GM13976 (cell line): ENCODE data around the gene DCLK1.

Experiments
- DNase-seq: peaks from one replicate; pipeline ENCODE4 v3.0.0; 2012; ENCODE audit warnings: low spot score
- in situ Hi-C: fragments of 300-500 bp; cut with MboI; formaldehyde crosslinking; loops from one replicate; pipeline ENCODE4 v1.12.0; 2022; ENCODE audit warnings: low sequenced_read_pairs, mixed read lengths, inconsistent platforms; ENCODE audit not compliant: unreplicated experiment
- TF ChIP-seq, protein P1 (sequence below): IDR thresholded peaks from 2 replicates; pipeline ENCODE4 v1.5.1; 2012; ENCODE audit warnings: borderline replicate concordance, mild to moderate bottlenecking; ENCODE audit not compliant: insufficient read depth; ENCODE audit errors: extremely low read depth, missing control alignments, control extremely low read depth

DCLK1 gene

DNA sequence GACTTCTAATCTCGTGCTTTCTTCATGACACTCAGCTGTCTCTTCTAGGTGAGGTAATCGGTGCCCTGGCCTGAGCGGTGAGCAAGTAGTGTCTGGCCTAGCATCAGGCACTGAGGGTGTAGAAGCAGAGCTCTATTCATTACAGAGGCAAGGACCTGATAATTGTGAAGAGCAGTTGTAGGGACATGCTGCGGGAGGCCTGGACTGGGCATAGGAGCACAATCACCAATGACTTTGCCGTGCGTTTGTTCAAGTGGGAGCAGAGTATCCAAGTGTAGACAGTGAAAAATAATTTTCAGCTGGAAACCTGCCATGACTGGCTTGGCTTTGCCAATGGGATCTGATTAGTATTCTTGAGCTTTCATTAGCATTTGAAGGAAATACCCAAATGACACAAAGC is 32.1 kb upstream of the DCLK1 start:
- in situ Hi-C loops: no loop called here
- DNase-seq: no peak
- TF ChIP-seq, protein P1, sequence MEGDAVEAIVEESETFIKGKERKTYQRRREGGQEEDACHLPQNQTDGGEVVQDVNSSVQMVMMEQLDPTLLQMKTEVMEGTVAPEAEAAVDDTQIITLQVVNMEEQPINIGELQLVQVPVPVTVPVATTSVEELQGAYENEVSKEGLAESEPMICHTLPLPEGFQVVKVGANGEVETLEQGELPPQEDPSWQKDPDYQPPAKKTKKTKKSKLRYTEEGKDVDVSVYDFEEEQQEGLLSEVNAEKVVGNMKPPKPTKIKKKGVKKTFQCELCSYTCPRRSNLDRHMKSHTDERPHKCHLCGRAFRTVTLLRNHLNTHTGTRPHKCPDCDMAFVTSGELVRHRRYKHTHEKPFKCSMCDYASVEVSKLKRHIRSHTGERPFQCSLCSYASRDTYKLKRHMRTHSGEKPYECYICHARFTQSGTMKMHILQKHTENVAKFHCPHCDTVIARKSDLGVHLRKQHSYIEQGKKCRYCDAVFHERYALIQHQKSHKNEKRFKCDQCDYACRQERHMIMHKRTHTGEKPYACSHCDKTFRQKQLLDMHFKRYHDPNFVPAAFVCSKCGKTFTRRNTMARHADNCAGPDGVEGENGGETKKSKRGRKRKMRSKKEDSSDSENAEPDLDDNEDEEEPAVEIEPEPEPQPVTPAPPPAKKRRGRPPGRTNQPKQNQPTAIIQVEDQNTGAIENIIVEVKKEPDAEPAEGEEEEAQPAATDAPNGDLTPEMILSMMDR: no peak

DNA sequence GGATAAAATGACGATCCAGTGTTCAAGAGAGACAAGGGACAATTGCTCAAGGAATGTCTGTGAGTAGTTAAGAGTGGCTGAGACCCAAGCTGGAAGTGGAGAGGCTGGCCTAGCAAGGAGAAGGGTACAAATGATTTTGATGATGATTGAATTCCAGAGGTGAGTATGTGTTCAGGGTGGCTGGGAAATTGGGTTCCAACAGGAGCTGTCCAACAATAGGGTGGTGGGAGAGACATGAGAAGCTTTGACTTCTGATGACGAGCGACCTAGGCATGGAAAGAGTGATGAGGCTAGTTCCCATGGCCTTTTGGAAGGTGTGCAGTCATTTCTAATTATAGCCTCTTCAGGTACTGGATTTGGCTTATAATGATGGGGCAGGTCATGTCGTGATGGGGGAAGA is 29.1 kb upstream of the DCLK1 start:
- in situ Hi-C loops: no loop called here
- TF ChIP-seq, protein P1: no peak
- DNase-seq: no peak

DNA sequence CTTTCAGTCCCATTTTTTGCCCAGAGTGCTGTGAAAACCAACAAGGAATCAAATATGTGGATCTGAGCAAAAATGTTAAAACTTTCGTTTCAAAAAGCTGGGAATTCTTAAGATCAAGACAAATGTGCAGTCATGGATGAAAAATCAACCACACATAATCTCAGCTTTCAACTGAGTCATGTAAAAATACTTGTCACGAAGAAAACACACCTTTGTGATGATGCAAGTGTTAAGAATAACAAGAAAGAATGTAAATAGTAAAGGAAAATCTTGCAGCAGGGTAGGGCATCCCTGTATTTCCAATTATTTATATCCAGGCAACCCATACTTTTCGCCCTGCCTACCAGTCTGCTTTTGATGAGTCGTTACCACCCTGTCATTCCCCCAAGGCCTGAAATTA is 27.4 kb upstream of the DCLK1 start:
- no peak for DNase-seq
- TF ChIP-seq, protein P1: no peak

DNA sequence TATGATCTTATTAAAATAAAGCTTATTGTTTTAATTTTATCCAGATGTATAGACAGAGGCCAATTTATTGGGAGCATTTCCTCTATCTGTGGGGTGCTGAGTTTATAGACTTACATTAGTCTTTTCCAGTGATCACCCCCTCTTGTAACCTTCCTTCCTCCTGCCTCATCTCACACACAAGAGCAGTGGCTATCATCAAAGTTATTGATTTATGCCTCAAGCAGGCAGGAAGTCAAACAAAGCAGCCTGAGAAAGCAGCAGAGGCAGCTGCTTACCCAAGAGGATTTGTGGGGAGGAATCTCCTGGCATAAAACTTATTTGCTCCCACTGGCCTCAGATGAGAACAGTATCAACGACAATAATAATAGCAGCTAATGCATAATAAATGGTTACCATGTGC is 26.3 kb upstream of the DCLK1 start:
- TF ChIP-seq, protein P1: no peak
- in situ Hi-C loops: no loop called here
- no peak for DNase-seq

More for the DNA sequence above, 27.4 kb upstream of the DCLK1 start:
- in situ Hi-C loops: no loop called here

DNA sequence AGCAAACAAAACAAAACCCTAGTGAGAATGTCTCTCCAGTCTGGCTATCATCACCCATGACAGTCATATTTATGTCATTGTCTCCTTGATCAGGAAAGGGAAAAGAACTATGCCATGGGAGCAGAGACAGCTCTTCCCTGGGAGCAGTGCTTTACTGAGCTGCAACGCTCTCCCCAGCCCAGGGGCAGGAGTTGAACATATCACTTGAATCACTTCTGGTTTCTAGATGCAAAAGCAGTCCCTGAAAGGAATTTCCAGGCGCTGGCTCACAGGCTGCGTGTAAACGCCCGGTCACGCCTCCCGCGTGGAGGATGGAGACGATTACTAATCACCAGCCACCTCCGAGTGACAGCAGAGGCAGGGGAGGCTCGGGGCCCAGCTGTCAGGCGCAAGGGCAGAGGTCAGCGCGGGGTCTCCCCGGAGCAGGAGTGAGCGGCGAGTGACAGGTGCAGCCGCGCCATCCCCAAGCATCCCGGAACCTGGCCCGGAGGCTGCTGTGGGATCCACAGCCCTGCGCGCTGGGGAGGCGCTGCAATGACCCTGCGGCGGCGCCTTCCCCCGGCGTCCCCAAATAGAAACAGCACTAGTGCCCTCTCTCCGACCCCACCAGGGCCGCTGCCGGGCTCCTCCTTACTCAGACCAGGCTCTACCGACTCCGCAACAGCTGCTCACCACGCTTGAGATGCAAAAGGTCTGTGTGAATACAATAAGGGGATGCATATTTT is 23.5 kb upstream of the DCLK1 start:
- TF ChIP-seq, protein P1: no peak
- in situ Hi-C loops: no loop called here
- DNase-seq: no peak

DNA sequence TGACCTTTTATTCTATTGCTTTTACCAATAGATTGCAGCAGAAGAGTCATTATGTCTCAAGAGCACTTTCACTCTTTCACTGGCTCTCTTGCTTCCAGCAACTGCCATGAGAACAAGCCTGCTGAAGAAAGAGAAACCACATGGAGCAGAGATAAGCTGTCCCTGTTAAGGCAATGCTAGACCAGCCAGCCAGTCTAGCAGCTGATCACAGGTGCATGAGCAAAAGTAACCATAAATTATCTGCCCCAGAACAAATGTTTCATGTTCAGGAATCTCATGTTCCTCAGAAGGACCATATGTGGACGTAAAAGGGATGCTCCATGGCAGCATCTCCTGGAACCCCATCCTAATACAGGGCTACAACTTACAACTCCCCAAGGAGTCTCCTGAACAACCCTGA is 20.4 kb upstream of the DCLK1 start:
- no peak for DNase-seq
- TF ChIP-seq, protein P1: no peak
- in situ Hi-C loops: no loop called here
